GM18951 (cell line): ENCODE measurements around the gene BZW2.

Experiments used
- POLR2A ChIP-seq: IDR thresholded peaks from 4 replicates; pipeline ENCODE4 v1.6.1; 2011; ENCODE audit warnings: mild to moderate bottlenecking; ENCODE audit not compliant: insufficient read length, insufficient read depth; ENCODE audit errors: extremely low read depth
- in situ Hi-C: fragments of 300-500 bp; cut with MboI; formaldehyde crosslinking; loops from one replicate; pipeline ENCODE4 v1.12.0; 2022; ENCODE audit warnings: low sequenced_read_pairs, mixed read lengths, inconsistent platforms; ENCODE audit not compliant: unreplicated experiment

BZW2 gene

GRCh38 chr7:16645593-16646471 lies at the start of gene BZW2, which contains the start of gene ANKMY2:
Gene BZW2, plus strand, starts transcription at chr7:16646181. Its CDS starts 19,263 bp downstream, at chr7:16665444.
Gene ANKMY2, minus strand, starts transcription at chr7:16645754. Its CDS starts 181 bp downstream, at chr7:16645573.
- TF ChIP-seq POLR2A, result peak; percentile 46
- in situ Hi-C loops, result no loop called here

- TF ChIP-seq POLR2A, result no peak
- in situ Hi-C loops, result no loop called here
Measured at GRCh38 chr7:16598015-16598414, 48.0 kb upstream of the BZW2 start.

GRCh38 chr7:16599860-16600259 lies 46.1 kb upstream of the BZW2 start:
- in situ Hi-C loops, result no loop called here
- TF ChIP-seq POLR2A, result no peak

GRCh38 chr7:16603633-16604032 lies 42.3 kb upstream of the BZW2 start:
- in situ Hi-C loops, result no loop called here

GRCh38 chr7:16604054-16604453 lies 41.9 kb upstream of the BZW2 start:
- in situ Hi-C loops, result no loop called here

More at GRCh38 chr7:16603633-16604032, 42.3 kb upstream of the BZW2 start:
- no peak for TF ChIP-seq POLR2A

GRCh38 chr7:16606704-16607103 lies 39.3 kb upstream of the BZW2 start:
- in situ Hi-C loops, result no loop called here
- TF ChIP-seq POLR2A, result no peak

More at GRCh38 chr7:16604054-16604453, 41.9 kb upstream of the BZW2 start:
- no peak for TF ChIP-seq POLR2A

- no peak for TF ChIP-seq POLR2A
- in situ Hi-C loops, result no loop called here
Measured at GRCh38 chr7:16609842-16610450, 36.0 kb upstream of the BZW2 start.

GRCh38 chr7:16611711-16612110 lies 34.3 kb upstream of the BZW2 start:
- TF ChIP-seq POLR2A, result no peak
- in situ Hi-C loops, result no loop called here

- in situ Hi-C loops, result no loop called here
- TF ChIP-seq POLR2A, result no peak
Measured at GRCh38 chr7:16615228-16615627, 30.8 kb upstream of the BZW2 start.

GRCh38 chr7:16616122-16616521 lies 29.9 kb upstream of the BZW2 start:
- in situ Hi-C loops, result no loop called here
- TF ChIP-seq POLR2A, result no peak

GRCh38 chr7:16616542-16616941 lies 29.4 kb upstream of the BZW2 start:
- in situ Hi-C loops, result no loop called here
- TF ChIP-seq POLR2A, result no peak

- in situ Hi-C loops, result no loop called here
- no peak for TF ChIP-seq POLR2A
Measured at GRCh38 chr7:16619979-16620408, 26.0 kb upstream of the BZW2 start.

GRCh38 chr7:16626388-16626787 lies 19.6 kb upstream of the BZW2 start:
- in situ Hi-C loops, result no loop called here
- TF ChIP-seq POLR2A, result no peak

- in situ Hi-C loops, result no loop called here
- no peak for TF ChIP-seq POLR2A
Measured at GRCh38 chr7:16627236-16627635, 18.7 kb upstream of the BZW2 start.
